WERI-Rb-1 (cell line): ENCODE results near the gene PXYLP1.

Source experiments
- DNase-seq: peaks from one replicate; pipeline ENCODE4 v3.0.0-alpha.2; 2020
- H3K27ac ChIP-seq: fragments of 250-450 bp; sonication (Bioruptor Pico); 2 replicates; pipeline ENCODE4 v1.5.1; 2020; ENCODE audit warnings: mild to moderate bottlenecking, moderate library complexity
- H3K27me3 ChIP-seq: fragments of 250-450 bp; sonication (Bioruptor Pico); 2 replicates; pipeline ENCODE4 v1.5.1; 2021; ENCODE audit warnings: mild to moderate bottlenecking, low read depth, moderate library complexity; ENCODE audit not compliant: insufficient read depth, severe bottlenecking
- H3K36me3 ChIP-seq: fragments of 250-450 bp; sonication (Bioruptor Pico); 2 replicates; pipeline ENCODE4 v1.5.1; 2020; ENCODE audit warnings: mild to moderate bottlenecking, moderate library complexity
- H3K4me3 ChIP-seq: 2 replicates; pipeline ENCODE4 v1.5.1; 2011; ENCODE audit warnings: low read depth, mild to moderate bottlenecking, control low read depth, low read length
- H3K9me3 ChIP-seq: fragments of 250-450 bp; sonication (Bioruptor Pico); 2 replicates; pipeline ENCODE4 v1.5.1; 2021; ENCODE audit warnings: mild to moderate bottlenecking, moderate library complexity; ENCODE audit not compliant: severe bottlenecking
- CTCF ChIP-seq: IDR thresholded peaks from 2 replicates; pipeline ENCODE4 v1.5.1; 2011; ENCODE audit warnings: low read depth, mild to moderate bottlenecking, control low read depth, inconsistent platforms, low read length

The PXYLP1 gene

GRCh38 chr3:141255137-141255845 lies 23.7 kb downstream of the PXYLP1 start:
- H3K9me3 ChIP-seq, result no peaks in the 10 kb centered on the region
- no peaks in the 10 kb centered on the region for H3K36me3 ChIP-seq
- H3K27ac ChIP-seq, result no peak overlapping the region
- no peaks in the 10 kb centered on the region for H3K27me3 ChIP-seq
- no peak for TF ChIP-seq CTCF
- H3K4me3 ChIP-seq, result no peak overlapping the region
- no peak for DNase-seq

GRCh38 chr3:141255846-141256261 lies 24.2 kb downstream of the PXYLP1 start:
- H3K4me3 ChIP-seq, result no peak overlapping the region
- no peaks in the 10 kb centered on the region; the same call in 1 of the 2 replicates for H3K36me3 ChIP-seq
- no peaks in the 10 kb centered on the region for H3K27me3 ChIP-seq
- no peak overlapping the region for H3K27ac ChIP-seq
- DNase-seq, result no peak
- peak; percentile 50 for TF ChIP-seq CTCF
- no peaks in the 10 kb centered on the region for H3K9me3 ChIP-seq

GRCh38 chr3:141256820-141257219 lies 25.2 kb downstream of the PXYLP1 start:
- no peak overlapping the region for H3K4me3 ChIP-seq
- H3K36me3 ChIP-seq, result no peaks in the 10 kb centered on the region; the same call in none of the 2 replicates
- TF ChIP-seq CTCF, result no peak
- H3K27ac ChIP-seq, result no peak overlapping the region
- no peaks in the 10 kb centered on the region for H3K27me3 ChIP-seq
- DNase-seq, result no peak
- H3K9me3 ChIP-seq, result no peaks in the 10 kb centered on the region

GRCh38 chr3:141257961-141258360 lies 26.3 kb downstream of the PXYLP1 start:
- no peaks in the 10 kb centered on the region for H3K27me3 ChIP-seq
- no peak for TF ChIP-seq CTCF
- H3K9me3 ChIP-seq, result no peaks in the 10 kb centered on the region
- H3K27ac ChIP-seq, result no peak overlapping the region
- DNase-seq, result no peak
- no peaks in the 10 kb centered on the region; the same call in none of the 2 replicates for H3K36me3 ChIP-seq
- H3K4me3 ChIP-seq, result no peak overlapping the region

- H3K27me3 ChIP-seq, result no peaks in the 10 kb centered on the region
- no peaks in the 10 kb centered on the region for H3K9me3 ChIP-seq
- TF ChIP-seq CTCF, result no peak
- no peaks in the 10 kb centered on the region; the same call in none of the 2 replicates for H3K36me3 ChIP-seq
- no peak overlapping the region for H3K4me3 ChIP-seq
- no peak overlapping the region for H3K27ac ChIP-seq
- DNase-seq, result no peak
These were observed 27.3 kb downstream of the PXYLP1 start for GRCh38 chr3:141258973-141259372.
